Ovary (tissue), 9 donors: ENCODE results near the gene GCSAML. TPM values are rescaled to one million over a fixed set of nuclear protein-coding genes. Genes with fewer than 3 reads are reported as not detected.

Source experiments
- DNase-seq, 5 donors: peaks; one replicate each; pipeline ENCODE4 v3.0.0-alpha.2; 2019 to 2020
- H3K27ac ChIP-seq, 2 donors: fragments of 200-600 bp; one replicate each; pipeline versions ENCODE4 v1.5.1 to v1.8.0; 2019 to 2022
- H3K27me3 ChIP-seq: fragments of 200-600 bp; one replicate; pipeline ENCODE4 v1.8.0; 2022
- H3K36me3 ChIP-seq: fragments of 200-600 bp; sonication (generic); one replicate; pipeline ENCODE4 v1.5.1; 2019
- H3K4me1 ChIP-seq: one replicate; pipeline ENCODE4 v1.8.1; 2013; ENCODE audit warnings: mild to moderate bottlenecking, moderate library complexity; ENCODE audit not compliant: insufficient read depth
- H3K4me3 ChIP-seq: fragments of 200-600 bp; sonication (generic); one replicate; pipeline ENCODE4 v1.5.1; 2017
- H3K9me3 ChIP-seq, 2 donors: fragments of 200-600 bp in 1 of 2; sonication (generic) in 1 of 2; one replicate each; pipeline versions ENCODE4 v1.5.1 to v1.8.1; 2013 to 2019; ENCODE audit warnings: mild to moderate bottlenecking in 1 of 2, moderate library complexity in 1 of 2
- EP300 ChIP-seq: sonication (generic); formaldehyde crosslinking; IDR thresholded peaks from one replicate; pipeline ENCODE4 v1.6.1; 2017; ENCODE audit warnings: antibody characterized with exemption
- POLR2A ChIP-seq: fragments of 450-650 bp; IDR thresholded peaks from one replicate; pipeline ENCODE4 v1.6.1; 2017; ENCODE audit warnings: antibody characterized with exemption, mild to moderate bottlenecking, moderate library complexity
- WGBS, 3 donors: extraction: QIAGEN DNeasy Blood & Tissue Kit in 1 of 3; methylation state at CpG; one replicate each; pipeline versions ENCODE4 v1.1.5 to v1.1.7; 2013 to 2017; 5-methylcytosine and 5-hydroxymethylcytosine counted together
- intact Hi-C, 4 donors: fragments of 100-400 bp; cut with DNase I; formaldehyde crosslinking; loops; one replicate each; pipeline versions ENCODE4 v1.11.0 to v1.15.1; 2022 to 2023
- polyA plus RNA-seq, 2 donors: library from polyadenylated mRNA; stranded (reverse); fragments of 200-250 nt in 1 of 2; fragments of 350-450 nt in 1 of 2; fragmentation: Illumina TruSeq in 1 of 2; extraction: RNeasy Lipid Tissue Mini Kit (QIAGEN cat#74804) in 1 of 2; gene quantifications; one replicate each; pipeline ENCODE4 v1.2.3, GENCODE V29; 2013 to 2014
- small RNA-seq: library from RNA; depleted of rRNA; stranded (forward); fragments of <200 nt; gene quantifications from one replicate; pipeline ENCODE3, GENCODE V24; 2016
- total RNA-seq, 7 donors: library from RNA; depleted of rRNA in 2 of 7; stranded (reverse); fragments of >200 nt in 2 of 7; fragmentation: NEBNext Ultra II Directional in 3 of 7; extraction: Animal tissue kit (Norgen Biotek cat#: 25700) in 3 of 7; gene quantifications; one replicate each; pipeline versions ENCODE4 v1.1.0 to v1.2.4, GENCODE V29; 2016 to 2023
- TF ChIP-seq, protein P1 (sequence below), 3 donors: fragments of 450-650 bp in 2 of 3; fragments of 200-600 bp in 1 of 3; IDR thresholded peaks; one replicate each; pipeline versions ENCODE4 v1.5.1 to v1.8.0; 2016 to 2022; ENCODE audit warnings: antibody characterized with exemption in 3 of 3, mild to moderate bottlenecking in 1 of 3
- donor health status: DM: no; HTN: no; CAD: no; lungs with moderate emphysema.
- donor health status: DM: no; HTN: no; CAD: no.
- donor health status: Bipolar disorder and iron deficiency.
- donor health status: DM: yes; HTN: yes; CAD: no.
- donor health status: DM: no; HTN: no; CAD: no.
- donor health status: DM: yes; HTN: yes; CAD: no.

GCSAML gene
- total and polyA plus RNA-seq, 9 donors: 0.05 to 0.52 (median 0.35) TPM; not detected in 4

DNA sequence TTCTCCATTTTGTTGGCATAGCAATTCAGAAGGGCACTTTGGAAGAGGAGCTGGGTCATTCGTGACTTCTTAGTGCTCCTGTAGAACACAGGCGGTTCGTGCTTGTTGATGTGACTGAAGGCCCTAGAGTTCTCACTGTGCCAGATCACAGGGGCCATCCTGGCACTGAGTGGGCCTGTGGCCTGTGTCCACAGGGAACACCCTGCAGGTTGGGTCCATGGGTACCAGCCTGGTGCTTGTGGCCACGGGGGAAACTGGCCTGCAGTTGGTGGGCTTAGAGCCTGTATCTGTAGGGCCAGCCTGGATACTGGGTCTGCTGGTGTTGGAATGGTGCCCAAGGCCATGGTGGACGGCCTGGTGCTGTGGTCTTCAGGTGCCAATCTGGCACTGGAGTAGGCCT is 65.7 kb downstream of the GCSAML start:
- Histone ChIP-seq H3K27me3 (no peaks in the 10 kb centered on the region), H3K4me1 (no peaks in the 10 kb centered on the region), H3K27ac (no peak overlapping the region), H3K36me3 (no peaks in the 10 kb centered on the region), H3K9me3 (no peaks in the 10 kb centered on the region), H3K4me3 (no peak overlapping the region)
- WGBS, 3 donors: 68 to 76% (median 71%) methylated on average over 5 of the region's 5 CpGs
- DNase-seq: no peak
- TF ChIP-seq EP300 (no peak), POLR2A (no peak)
- TF ChIP-seq, protein P1, sequence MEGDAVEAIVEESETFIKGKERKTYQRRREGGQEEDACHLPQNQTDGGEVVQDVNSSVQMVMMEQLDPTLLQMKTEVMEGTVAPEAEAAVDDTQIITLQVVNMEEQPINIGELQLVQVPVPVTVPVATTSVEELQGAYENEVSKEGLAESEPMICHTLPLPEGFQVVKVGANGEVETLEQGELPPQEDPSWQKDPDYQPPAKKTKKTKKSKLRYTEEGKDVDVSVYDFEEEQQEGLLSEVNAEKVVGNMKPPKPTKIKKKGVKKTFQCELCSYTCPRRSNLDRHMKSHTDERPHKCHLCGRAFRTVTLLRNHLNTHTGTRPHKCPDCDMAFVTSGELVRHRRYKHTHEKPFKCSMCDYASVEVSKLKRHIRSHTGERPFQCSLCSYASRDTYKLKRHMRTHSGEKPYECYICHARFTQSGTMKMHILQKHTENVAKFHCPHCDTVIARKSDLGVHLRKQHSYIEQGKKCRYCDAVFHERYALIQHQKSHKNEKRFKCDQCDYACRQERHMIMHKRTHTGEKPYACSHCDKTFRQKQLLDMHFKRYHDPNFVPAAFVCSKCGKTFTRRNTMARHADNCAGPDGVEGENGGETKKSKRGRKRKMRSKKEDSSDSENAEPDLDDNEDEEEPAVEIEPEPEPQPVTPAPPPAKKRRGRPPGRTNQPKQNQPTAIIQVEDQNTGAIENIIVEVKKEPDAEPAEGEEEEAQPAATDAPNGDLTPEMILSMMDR (IDR thresholded peaks at IDR 0.05): no peak
- intact Hi-C loops: no loop called here

Small RNAs within 50 kb of the gene (small RNA-seq; reads per million reads assigned to genes)
- not detected for gene RF00026

Other genes with a start within 250 kb of the GCSAML start
- 10 to 100 TPM; 31.8 to 53.8 (median 42.4) TPM for gene ZNF496, start 217.3 kb upstream of the GCSAML start, total RNA-seq
- gene ZNF496, start 217.3 kb upstream of the GCSAML start, polyA plus RNA-seq: 10 to 100 TPM; 19.3 to 28.6 TPM
- 1 to 10 TPM in 6 of 7 donors, under 1 TPM in 1; 0.61 to 1.7 (median 1.2) TPM for gene NLRP3, start 133.0 kb upstream of the GCSAML start, total RNA-seq
- 1 to 10 TPM in 1 of 2 donors, under 1 TPM in 1; 0.50 to 2.2 TPM for gene NLRP3, start 133.0 kb upstream of the GCSAML start, polyA plus RNA-seq
- gene OR2B11, start 91.0 kb upstream of the GCSAML start, total RNA-seq: not detected
- not detected for gene OR2B11, start 91.0 kb upstream of the GCSAML start, polyA plus RNA-seq
- under 1 TPM in 1 of 7 donors, not detected in 6; 0.15 TPM for gene OR2C3, start 12.7 kb upstream of the GCSAML start, total RNA-seq
- gene OR2C3, start 12.7 kb upstream of the GCSAML start, polyA plus RNA-seq: under 1 TPM in 1 of 2 donors, not detected in 1; 0.04 TPM
- gene OR2G2, start 39.2 kb downstream of the GCSAML start, total RNA-seq: not detected
- not detected for gene OR2G2, start 39.2 kb downstream of the GCSAML start, polyA plus RNA-seq
- gene OR2G3, start 56.5 kb downstream of the GCSAML start, total RNA-seq: not detected
- gene OR2G3, start 56.5 kb downstream of the GCSAML start, polyA plus RNA-seq: not detected
- not detected for gene OR13G1, start 130.6 kb downstream of the GCSAML start, total RNA-seq
- gene OR13G1, start 130.6 kb downstream of the GCSAML start, polyA plus RNA-seq: not detected
- not detected for gene OR6F1, start 167.5 kb downstream of the GCSAML start, total RNA-seq
- not detected for gene OR6F1, start 167.5 kb downstream of the GCSAML start, polyA plus RNA-seq
- gene OR14K1, start 189.5 kb downstream of the GCSAML start, total RNA-seq: not detected
- gene OR14K1, start 189.5 kb downstream of the GCSAML start, polyA plus RNA-seq: not detected
- not detected for gene OR14A2, start 199.0 kb downstream of the GCSAML start, total RNA-seq
- not detected for gene OR14A2, start 199.0 kb downstream of the GCSAML start, polyA plus RNA-seq
- gene OR1C1, start 211.4 kb downstream of the GCSAML start, total RNA-seq: not detected
- gene OR1C1, start 211.4 kb downstream of the GCSAML start, polyA plus RNA-seq: not detected